GM23338 (cell line): ENCODE data around the gene GNG7. TPM values are rescaled to one million over a fixed set of nuclear protein-coding genes. Genes with fewer than 3 reads are reported as not detected.

Source experiments
- ATAC-seq: fragments of 200-7000 bp; cut with Tn5 transposase; 3 replicates; pipeline ENCODE4 v1.9.1; 2020
- DNase-seq: peaks from one replicate; pipeline ENCODE4 v3.0.0-alpha.2; 2015; ENCODE audit warnings: low spot score
- H2AFZ ChIP-seq: fragments of 200-600 bp; sonication (generic); 2 replicates; pipeline ENCODE4 v1.8.0; 2016; ENCODE audit warnings: antibody characterized with exemption, mild to moderate bottlenecking, moderate library complexity
- H3F3A ChIP-seq: fragments of 200-600 bp; sonication (generic); replicated peaks from 2 replicates; pipeline ENCODE4 v1.8.0; 2017; ENCODE audit warnings: antibody characterized with exemption, mixed run types, low read depth
- H3K27ac ChIP-seq: fragments of 200-600 bp; sonication (generic); 2 replicates; pipeline ENCODE4 v1.6.1; 2016; ENCODE audit warnings: low read depth
- H3K27me3 ChIP-seq: fragments of 200-600 bp; sonication (generic); 2 replicates; pipeline ENCODE4 v1.8.0; 2016; ENCODE audit warnings: mild to moderate bottlenecking, mixed run types, moderate library complexity; ENCODE audit not compliant: insufficient read depth
- H3K36me3 ChIP-seq: fragments of 200-600 bp; sonication (generic); 2 replicates; pipeline ENCODE4 v1.8.0; 2016; ENCODE audit warnings: mild to moderate bottlenecking; ENCODE audit not compliant: insufficient read depth
- H3K4me1 ChIP-seq: fragments of 200-600 bp; sonication (generic); 2 replicates; pipeline ENCODE4 v1.8.0; 2016; ENCODE audit warnings: mild to moderate bottlenecking, moderate library complexity; ENCODE audit not compliant: insufficient read depth
- H3K4me2 ChIP-seq: fragments of 200-600 bp; sonication (generic); 2 replicates; pipeline ENCODE4 v1.7.1; 2017; ENCODE audit warnings: mixed run types
- H3K4me3 ChIP-seq: fragments of 200-600 bp; sonication (generic); 2 replicates; pipeline ENCODE4 v1.6.1; 2016; ENCODE audit warnings: mixed run types
- H3K79me2 ChIP-seq: fragments of 200-600 bp; sonication (generic); replicated peaks from 2 replicates; pipeline ENCODE4 v1.8.0; 2017; ENCODE audit warnings: mild to moderate bottlenecking; ENCODE audit not compliant: insufficient read depth
- H3K9me2 ChIP-seq: fragments of 200-600 bp; sonication (generic); 2 replicates; pipeline ENCODE4 v1.8.0; 2017; ENCODE audit not compliant: insufficient read depth
- H4K20me1 ChIP-seq: fragments of 200-600 bp; sonication (generic); replicated peaks from 2 replicates; pipeline ENCODE4 v1.8.0; 2017; ENCODE audit warnings: mild to moderate bottlenecking; ENCODE audit not compliant: insufficient read depth
- H3K27ac Mint-ChIP-seq: 2 replicates; pipeline ENCODE4 v1.8.0; 2020; ENCODE audit warnings: inconsistent platforms, mild to moderate bottlenecking, moderate library complexity, mixed read lengths
- H3K27me3 Mint-ChIP-seq: 3 replicates; pipeline ENCODE4 v1.8.0; 2022; ENCODE audit warnings: low read depth, mild to moderate bottlenecking, moderate library complexity, mixed read lengths, inconsistent platforms; ENCODE audit not compliant: insufficient read depth, poor library complexity
- H3K36me3 Mint-ChIP-seq: 3 replicates; pipeline ENCODE4 v1.8.0; 2021; ENCODE audit warnings: low read depth, mild to moderate bottlenecking, inconsistent platforms, moderate library complexity, mixed read lengths
- H3K4me1 Mint-ChIP-seq: 3 replicates; pipeline ENCODE4 v1.8.0; 2020; ENCODE audit warnings: mild to moderate bottlenecking, inconsistent platforms, mixed read lengths
- H3K4me3 Mint-ChIP-seq: 3 replicates; pipeline ENCODE4 v1.8.0; 2021; ENCODE audit warnings: moderate library complexity, mild to moderate bottlenecking, inconsistent platforms, mixed read lengths
- H3K9me3 Mint-ChIP-seq: 3 replicates; pipeline ENCODE4 v1.8.0; 2020; ENCODE audit warnings: moderate library complexity, mild to moderate bottlenecking, inconsistent platforms, mixed read lengths
- CREB1 ChIP-seq: fragments of 250-450 bp; sonication (Bioruptor Pico); IDR thresholded peaks from 2 replicates; pipeline ENCODE4 v1.5.0; 2020; ENCODE audit warnings: low read depth, mild to moderate bottlenecking, moderate library complexity
- EZH2 ChIP-seq: fragments of 200-600 bp; sonication (generic); IDR thresholded peaks from one replicate; pipeline ENCODE4 v1.8.0; 2017; ENCODE audit warnings: antibody characterized with exemption, mild to moderate bottlenecking, low read depth; ENCODE audit not compliant: unreplicated experiment
- EZH2phosphoT487 ChIP-seq: fragments of 200-600 bp; sonication (generic); IDR thresholded peaks from one replicate; pipeline ENCODE4 v1.8.1; 2018; ENCODE audit warnings: antibody characterized with exemption; ENCODE audit not compliant: unreplicated experiment
- JUNB ChIP-seq: IDR thresholded peaks from one replicate; pipeline ENCODE4 v1.6.1; 2016; ENCODE audit warnings: antibody characterized with exemption; ENCODE audit not compliant: unreplicated experiment
- NANOG ChIP-seq: IDR thresholded peaks from 2 replicates; pipeline ENCODE4 v1.6.1; 2016; ENCODE audit warnings: antibody characterized with exemption, borderline replicate concordance
- POLR2AphosphoS5 ChIP-seq: IDR thresholded peaks from 2 replicates; pipeline ENCODE4 v1.6.1; 2016; ENCODE audit warnings: antibody characterized with exemption, low read depth
- STAT1 ChIP-seq: IDR thresholded peaks from one replicate; pipeline ENCODE4 v1.6.1; 2016; ENCODE audit warnings: antibody characterized with exemption; ENCODE audit not compliant: unreplicated experiment
- ZNF114 ChIP-seq: fragments of 250-450 bp; sonication (Bioruptor Pico); IDR thresholded peaks from 2 replicates; pipeline ENCODE4 v1.5.0; 2020; ENCODE audit warnings: mild to moderate bottlenecking, moderate library complexity
- ZNF331 ChIP-seq: fragments of 250-450 bp; sonication (Bioruptor Pico); IDR thresholded peaks from 2 replicates; pipeline ENCODE4 v1.5.0; 2020; ENCODE audit warnings: low read depth, mild to moderate bottlenecking, moderate library complexity
- polyA plus RNA-seq: library from polyadenylated mRNA; unstranded; fragments of >200 nt; fragmentation: Nextera tagmentation; extraction: Ambion mirVana; gene quantifications from 2 replicates; pipeline ENCODE4 v1.2.1, GENCODE V29; 2016
- total RNA-seq: library from RNA; depleted of rRNA; stranded (reverse); fragments of >200 nt; shearing (Covaris generic); gene quantifications from 2 replicates; pipeline ENCODE4 v1.2.3, GENCODE V29; 2014
- TF ChIP-seq, protein P1 (sequence below), 2 experiments: fragments of 200-600 bp in 1 of 2; sonication (generic) in 1 of 2; conservative IDR thresholded peaks; 2 replicates each; pipeline versions ENCODE4 v1.5.1 to v1.6.1; 2016 to 2017; ENCODE audit warnings: antibody characterized with exemption in 2 of 2, low read depth in 2 of 2, mild to moderate bottlenecking in 2 of 2, moderate library complexity in 1 of 2
- TF ChIP-seq, protein P2 (sequence below): IDR thresholded peaks from one replicate; pipeline ENCODE4 v1.6.1; 2018; ENCODE audit warnings: antibody characterized with exemption; ENCODE audit not compliant: unreplicated experiment
- TF ChIP-seq, protein P3 (sequence below): fragments of 250-450 bp; sonication (Bioruptor Pico); IDR thresholded peaks from 2 replicates; pipeline ENCODE4 v1.5.0; 2020; ENCODE audit warnings: mild to moderate bottlenecking, moderate library complexity
- TF ChIP-seq, protein P4 (sequence below): IDR thresholded peaks from 2 replicates; pipeline ENCODE4 v1.6.1; 2016; ENCODE audit warnings: antibody characterized with exemption

The GNG7 gene
- total and polyA plus RNA-seq, 2 experiments from 2014 or later = 5.1 to 5.4 TPM

DNA sequence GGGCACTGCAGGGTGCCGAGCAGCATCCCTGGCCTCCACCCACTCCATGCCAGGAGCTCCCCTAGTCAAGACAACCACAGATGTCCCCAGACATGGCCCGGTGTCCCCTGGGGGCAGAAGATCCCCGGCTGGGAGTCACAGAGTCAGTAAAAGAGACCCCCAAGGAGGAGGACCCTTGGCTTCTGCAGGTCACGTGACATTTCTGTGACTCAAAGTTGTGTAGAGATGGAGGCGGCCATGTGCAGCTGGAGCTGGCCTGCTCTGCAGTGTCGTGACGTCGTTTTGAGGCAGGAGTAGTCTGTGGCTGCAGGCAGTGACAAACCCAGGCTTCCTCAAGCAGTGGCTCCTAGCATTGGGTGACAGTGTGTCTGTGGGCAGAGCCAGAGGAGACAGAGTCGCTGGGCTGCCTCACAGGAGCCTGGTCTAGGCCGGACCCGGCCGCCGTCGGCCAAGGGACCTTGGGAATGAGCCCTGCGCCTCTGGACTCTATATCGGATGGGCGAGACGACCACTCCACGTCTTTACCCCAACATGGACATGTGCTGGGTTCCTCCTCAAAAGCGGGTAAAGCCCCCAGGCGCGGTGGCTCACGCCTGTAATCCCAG, 26.4 kb upstream of the GNG7 start:
- H3K27ac ChIP-seq = no peak overlapping the region
- no peak overlapping the region for H2AFZ ChIP-seq
- DNase-seq = no peak
- no peaks in the 10 kb centered on the region for H3K27me3 ChIP-seq
- H3K4me3 ChIP-seq = no peak overlapping the region
- no peaks in the 10 kb centered on the region for H3K36me3 ChIP-seq
- no peaks in the 10 kb centered on the region for H3K9me2 ChIP-seq
- no peak for ATAC-seq
- no peaks in the 10 kb centered on the region for H3F3A ChIP-seq
- peaks cover 9% of the 10 kb centered on the region for H3K4me1 Mint-ChIP-seq
- no peaks in the 10 kb centered on the region; the same call in 1 of the 2 replicates for H4K20me1 ChIP-seq
- TF ChIP-seq ZNF114 (CRISPR knock-in tag) (no peak), ZNF331 (CRISPR knock-in tag) (no peak), STAT1 (no peak), EZH2phosphoT487 (no peak), JUNB (no peak), NANOG (no peak), EZH2 (no peak), POLR2AphosphoS5 (no peak), CREB1 (CRISPR knock-in tag) (no peak)
- TF ChIP-seq, protein P1, sequence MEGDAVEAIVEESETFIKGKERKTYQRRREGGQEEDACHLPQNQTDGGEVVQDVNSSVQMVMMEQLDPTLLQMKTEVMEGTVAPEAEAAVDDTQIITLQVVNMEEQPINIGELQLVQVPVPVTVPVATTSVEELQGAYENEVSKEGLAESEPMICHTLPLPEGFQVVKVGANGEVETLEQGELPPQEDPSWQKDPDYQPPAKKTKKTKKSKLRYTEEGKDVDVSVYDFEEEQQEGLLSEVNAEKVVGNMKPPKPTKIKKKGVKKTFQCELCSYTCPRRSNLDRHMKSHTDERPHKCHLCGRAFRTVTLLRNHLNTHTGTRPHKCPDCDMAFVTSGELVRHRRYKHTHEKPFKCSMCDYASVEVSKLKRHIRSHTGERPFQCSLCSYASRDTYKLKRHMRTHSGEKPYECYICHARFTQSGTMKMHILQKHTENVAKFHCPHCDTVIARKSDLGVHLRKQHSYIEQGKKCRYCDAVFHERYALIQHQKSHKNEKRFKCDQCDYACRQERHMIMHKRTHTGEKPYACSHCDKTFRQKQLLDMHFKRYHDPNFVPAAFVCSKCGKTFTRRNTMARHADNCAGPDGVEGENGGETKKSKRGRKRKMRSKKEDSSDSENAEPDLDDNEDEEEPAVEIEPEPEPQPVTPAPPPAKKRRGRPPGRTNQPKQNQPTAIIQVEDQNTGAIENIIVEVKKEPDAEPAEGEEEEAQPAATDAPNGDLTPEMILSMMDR (conservative IDR thresholded peaks at IDR 0.05; ENCODE audit: low read depth in 2 of 2) = no peak
- TF ChIP-seq, protein P2, sequence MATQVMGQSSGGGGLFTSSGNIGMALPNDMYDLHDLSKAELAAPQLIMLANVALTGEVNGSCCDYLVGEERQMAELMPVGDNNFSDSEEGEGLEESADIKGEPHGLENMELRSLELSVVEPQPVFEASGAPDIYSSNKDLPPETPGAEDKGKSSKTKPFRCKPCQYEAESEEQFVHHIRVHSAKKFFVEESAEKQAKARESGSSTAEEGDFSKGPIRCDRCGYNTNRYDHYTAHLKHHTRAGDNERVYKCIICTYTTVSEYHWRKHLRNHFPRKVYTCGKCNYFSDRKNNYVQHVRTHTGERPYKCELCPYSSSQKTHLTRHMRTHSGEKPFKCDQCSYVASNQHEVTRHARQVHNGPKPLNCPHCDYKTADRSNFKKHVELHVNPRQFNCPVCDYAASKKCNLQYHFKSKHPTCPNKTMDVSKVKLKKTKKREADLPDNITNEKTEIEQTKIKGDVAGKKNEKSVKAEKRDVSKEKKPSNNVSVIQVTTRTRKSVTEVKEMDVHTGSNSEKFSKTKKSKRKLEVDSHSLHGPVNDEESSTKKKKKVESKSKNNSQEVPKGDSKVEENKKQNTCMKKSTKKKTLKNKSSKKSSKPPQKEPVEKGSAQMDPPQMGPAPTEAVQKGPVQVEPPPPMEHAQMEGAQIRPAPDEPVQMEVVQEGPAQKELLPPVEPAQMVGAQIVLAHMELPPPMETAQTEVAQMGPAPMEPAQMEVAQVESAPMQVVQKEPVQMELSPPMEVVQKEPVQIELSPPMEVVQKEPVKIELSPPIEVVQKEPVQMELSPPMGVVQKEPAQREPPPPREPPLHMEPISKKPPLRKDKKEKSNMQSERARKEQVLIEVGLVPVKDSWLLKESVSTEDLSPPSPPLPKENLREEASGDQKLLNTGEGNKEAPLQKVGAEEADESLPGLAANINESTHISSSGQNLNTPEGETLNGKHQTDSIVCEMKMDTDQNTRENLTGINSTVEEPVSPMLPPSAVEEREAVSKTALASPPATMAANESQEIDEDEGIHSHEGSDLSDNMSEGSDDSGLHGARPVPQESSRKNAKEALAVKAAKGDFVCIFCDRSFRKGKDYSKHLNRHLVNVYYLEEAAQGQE = no peak
- TF ChIP-seq, protein P3, sequence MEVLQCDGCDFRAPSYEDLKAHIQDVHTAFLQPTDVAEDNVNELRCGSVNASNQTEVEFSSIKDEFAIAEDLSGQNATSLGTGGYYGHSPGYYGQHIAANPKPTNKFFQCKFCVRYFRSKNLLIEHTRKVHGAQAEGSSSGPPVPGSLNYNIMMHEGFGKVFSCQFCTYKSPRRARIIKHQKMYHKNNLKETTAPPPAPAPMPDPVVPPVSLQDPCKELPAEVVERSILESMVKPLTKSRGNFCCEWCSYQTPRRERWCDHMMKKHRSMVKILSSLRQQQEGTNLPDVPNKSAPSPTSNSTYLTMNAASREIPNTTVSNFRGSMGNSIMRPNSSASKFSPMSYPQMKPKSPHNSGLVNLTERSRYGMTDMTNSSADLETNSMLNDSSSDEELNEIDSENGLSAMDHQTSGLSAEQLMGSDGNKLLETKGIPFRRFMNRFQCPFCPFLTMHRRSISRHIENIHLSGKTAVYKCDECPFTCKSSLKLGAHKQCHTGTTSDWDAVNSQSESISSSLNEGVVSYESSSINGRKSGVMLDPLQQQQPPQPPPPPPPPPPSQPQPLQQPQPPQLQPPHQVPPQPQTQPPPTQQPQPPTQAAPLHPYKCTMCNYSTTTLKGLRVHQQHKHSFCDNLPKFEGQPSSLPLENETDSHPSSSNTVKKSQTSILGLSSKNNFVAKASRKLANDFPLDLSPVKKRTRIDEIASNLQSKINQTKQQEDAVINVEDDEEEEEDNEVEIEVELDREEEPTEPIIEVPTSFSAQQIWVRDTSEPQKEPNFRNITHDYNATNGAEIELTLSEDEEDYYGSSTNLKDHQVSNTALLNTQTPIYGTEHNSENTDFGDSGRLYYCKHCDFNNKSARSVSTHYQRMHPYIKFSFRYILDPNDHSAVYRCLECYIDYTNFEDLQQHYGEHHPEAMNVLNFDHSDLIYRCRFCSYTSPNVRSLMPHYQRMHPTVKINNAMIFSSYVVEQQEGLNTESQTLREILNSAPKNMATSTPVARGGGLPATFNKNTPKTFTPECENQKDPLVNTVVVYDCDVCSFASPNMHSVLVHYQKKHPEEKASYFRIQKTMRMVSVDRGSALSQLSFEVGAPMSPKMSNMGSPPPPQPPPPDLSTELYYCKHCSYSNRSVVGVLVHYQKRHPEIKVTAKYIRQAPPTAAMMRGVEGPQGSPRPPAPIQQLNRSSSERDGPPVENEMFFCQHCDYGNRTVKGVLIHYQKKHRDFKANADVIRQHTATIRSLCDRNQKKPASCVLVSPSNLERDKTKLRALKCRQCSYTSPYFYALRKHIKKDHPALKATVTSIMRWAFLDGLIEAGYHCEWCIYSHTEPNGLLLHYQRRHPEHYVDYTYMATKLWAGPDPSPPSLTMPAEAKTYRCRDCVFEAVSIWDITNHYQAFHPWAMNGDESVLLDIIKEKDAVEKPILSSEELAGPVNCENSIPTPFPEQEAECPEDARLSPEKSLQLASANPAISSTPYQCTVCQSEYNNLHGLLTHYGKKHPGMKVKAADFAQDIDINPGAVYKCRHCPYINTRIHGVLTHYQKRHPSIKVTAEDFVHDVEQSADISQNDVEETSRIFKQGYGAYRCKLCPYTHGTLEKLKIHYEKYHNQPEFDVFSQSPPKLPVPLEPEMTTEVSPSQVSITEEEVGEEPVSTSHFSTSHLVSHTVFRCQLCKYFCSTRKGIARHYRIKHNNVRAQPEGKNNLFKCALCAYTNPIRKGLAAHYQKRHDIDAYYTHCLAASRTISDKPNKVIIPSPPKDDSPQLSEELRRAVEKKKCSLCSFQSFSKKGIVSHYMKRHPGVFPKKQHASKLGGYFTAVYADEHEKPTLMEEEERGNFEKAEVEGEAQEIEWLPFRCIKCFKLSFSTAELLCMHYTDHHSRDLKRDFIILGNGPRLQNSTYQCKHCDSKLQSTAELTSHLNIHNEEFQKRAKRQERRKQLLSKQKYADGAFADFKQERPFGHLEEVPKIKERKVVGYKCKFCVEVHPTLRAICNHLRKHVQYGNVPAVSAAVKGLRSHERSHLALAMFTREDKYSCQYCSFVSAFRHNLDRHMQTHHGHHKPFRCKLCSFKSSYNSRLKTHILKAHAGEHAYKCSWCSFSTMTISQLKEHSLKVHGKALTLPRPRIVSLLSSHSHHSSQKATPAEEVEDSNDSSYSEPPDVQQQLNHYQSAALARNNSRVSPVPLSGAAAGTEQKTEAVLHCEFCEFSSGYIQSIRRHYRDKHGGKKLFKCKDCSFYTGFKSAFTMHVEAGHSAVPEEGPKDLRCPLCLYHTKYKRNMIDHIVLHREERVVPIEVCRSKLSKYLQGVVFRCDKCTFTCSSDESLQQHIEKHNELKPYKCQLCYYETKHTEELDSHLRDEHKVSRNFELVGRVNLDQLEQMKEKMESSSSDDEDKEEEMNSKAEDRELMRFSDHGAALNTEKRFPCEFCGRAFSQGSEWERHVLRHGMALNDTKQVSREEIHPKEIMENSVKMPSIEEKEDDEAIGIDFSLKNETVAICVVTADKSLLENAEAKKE = no peak
- TF ChIP-seq, protein P4, sequence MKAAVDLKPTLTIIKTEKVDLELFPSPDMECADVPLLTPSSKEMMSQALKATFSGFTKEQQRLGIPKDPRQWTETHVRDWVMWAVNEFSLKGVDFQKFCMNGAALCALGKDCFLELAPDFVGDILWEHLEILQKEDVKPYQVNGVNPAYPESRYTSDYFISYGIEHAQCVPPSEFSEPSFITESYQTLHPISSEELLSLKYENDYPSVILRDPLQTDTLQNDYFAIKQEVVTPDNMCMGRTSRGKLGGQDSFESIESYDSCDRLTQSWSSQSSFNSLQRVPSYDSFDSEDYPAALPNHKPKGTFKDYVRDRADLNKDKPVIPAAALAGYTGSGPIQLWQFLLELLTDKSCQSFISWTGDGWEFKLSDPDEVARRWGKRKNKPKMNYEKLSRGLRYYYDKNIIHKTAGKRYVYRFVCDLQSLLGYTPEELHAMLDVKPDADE = no peak
- no peaks in the 10 kb centered on the region for H3K4me1 ChIP-seq
- no peaks in the 10 kb centered on the region for H3K79me2 ChIP-seq
- peaks cover 3% of the 10 kb centered on the region; the same call in 2 of the 3 replicates for H3K36me3 Mint-ChIP-seq
- H3K27me3 Mint-ChIP-seq = peaks cover 32% of the 10 kb centered on the region
- no peaks in the 10 kb centered on the region for H3K9me3 Mint-ChIP-seq
- no peak overlapping the region for H3K4me2 ChIP-seq
- no peak overlapping the region for H3K27ac Mint-ChIP-seq
- no peak overlapping the region for H3K4me3 Mint-ChIP-seq
